RWPE1 (cell line): Measurements from ENCODE around the gene CRY2.
A peak's percentile ranks its signal among the peaks of the same experiment; 100 is the strongest.

Experiments used
- CTCF ChIA-PET: fragments of 350-600 bp; sonication (Branson Sonifier 250); formaldehyde crosslinking; extraction: SDS; loops from one replicate; lab custom pipeline; 2021; lab: Yijun Ruan, JAX
- POLR2A ChIA-PET: fragments of 400-600 bp; formaldehyde crosslinking; extraction: SDS; loops from one replicate; lab custom pipeline; 2020; ENCODE audit warnings: antibody characterized with exemption; ENCODE audit not compliant: low non-redundant PET; lab: Yijun Ruan, JAX
- DNase-seq: peaks from one replicate; pipeline ENCODE4 v3.0.0; 2012; ENCODE audit warnings: low spot score
- H3K27ac ChIP-seq: fragments of 450-650 bp; 2 replicates; pipeline ENCODE4 v1.5.1; 2017
- TF ChIP-seq, protein P1 (sequence below): fragments of 450-650 bp; conservative IDR thresholded peaks from 2 replicates; pipeline ENCODE4 v1.5.1; 2017; ENCODE audit warnings: low read depth, mild to moderate bottlenecking

CRY2 gene

GRCh38 chr11:45913942-45914635 lies 66.8 kb downstream of the CRY2 start:
- DNase-seq, result no peak
- peak overlapping the region; percentile 25; the same call in 1 of the 2 replicates for H3K27ac ChIP-seq
- ChIA-PET POLR2A (no interaction called here), CTCF (interaction anchor here (1.1 kb wide), 1 partner anchor 15 kb away, joined by 3 read pairs; no protein-coding TSS in a partner anchor)
- TF ChIP-seq, protein P1, sequence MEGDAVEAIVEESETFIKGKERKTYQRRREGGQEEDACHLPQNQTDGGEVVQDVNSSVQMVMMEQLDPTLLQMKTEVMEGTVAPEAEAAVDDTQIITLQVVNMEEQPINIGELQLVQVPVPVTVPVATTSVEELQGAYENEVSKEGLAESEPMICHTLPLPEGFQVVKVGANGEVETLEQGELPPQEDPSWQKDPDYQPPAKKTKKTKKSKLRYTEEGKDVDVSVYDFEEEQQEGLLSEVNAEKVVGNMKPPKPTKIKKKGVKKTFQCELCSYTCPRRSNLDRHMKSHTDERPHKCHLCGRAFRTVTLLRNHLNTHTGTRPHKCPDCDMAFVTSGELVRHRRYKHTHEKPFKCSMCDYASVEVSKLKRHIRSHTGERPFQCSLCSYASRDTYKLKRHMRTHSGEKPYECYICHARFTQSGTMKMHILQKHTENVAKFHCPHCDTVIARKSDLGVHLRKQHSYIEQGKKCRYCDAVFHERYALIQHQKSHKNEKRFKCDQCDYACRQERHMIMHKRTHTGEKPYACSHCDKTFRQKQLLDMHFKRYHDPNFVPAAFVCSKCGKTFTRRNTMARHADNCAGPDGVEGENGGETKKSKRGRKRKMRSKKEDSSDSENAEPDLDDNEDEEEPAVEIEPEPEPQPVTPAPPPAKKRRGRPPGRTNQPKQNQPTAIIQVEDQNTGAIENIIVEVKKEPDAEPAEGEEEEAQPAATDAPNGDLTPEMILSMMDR, result no peak

DNA sequence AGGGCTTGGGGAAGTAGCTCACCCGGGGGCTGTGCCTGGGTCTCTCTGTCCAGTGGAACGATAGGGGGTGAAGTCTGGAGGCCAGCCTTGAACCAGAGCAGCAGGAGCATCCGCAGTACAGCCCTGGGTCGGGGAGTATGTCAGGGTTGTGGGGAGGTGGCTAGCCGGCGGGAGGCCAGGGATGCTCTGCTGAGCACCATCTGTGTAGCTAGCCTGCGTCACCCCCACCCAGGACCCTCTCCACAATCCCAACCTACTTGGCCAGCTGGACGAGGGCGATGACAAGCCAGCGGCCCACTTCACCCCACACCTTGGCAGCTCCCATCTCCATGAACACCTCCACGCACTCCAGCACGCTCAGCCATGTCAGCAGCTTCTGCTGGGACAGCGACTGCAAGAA lies 68.2 kb downstream of the CRY2 start:
- TF ChIP-seq, protein P1, result no peak
- ChIA-PET CTCF (interaction anchor here (0.6 kb wide), 1 partner anchor 31 kb away, joined by 4 read pairs; no protein-coding TSS in a partner anchor), POLR2A (no interaction called here)
- no peak for DNase-seq
- no peak overlapping the region for H3K27ac ChIP-seq

DNA sequence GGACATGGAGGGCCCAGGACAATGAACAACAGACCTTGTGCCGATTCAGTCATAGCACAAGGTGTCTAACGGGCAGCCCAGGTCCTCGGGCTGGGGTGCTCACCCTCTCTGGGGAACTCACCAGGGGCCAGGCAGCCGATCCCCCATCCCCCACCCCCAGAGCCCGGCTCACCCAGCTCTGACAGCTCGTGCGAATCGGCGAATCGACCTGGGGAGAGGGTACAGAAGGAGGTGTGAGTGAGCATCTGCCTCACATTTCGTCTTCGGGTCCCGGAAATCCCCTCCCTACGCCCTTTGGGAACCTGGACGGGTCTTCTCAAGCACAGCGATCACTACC lies 70.0 kb downstream of the CRY2 start:
- ChIA-PET POLR2A (interaction anchor here (1.0 to 1.6 kb wide), 2 partner anchors 9 to 13 kb away, joined by 3 to 5 read pairs; no protein-coding TSS in a partner anchor), CTCF (no interaction called here)
- peak overlapping the region; percentile 100 for H3K27ac ChIP-seq
- TF ChIP-seq, protein P1, result no peak
- no peak for DNase-seq

GRCh38 chr11:45917623-45918330 lies 70.5 kb downstream of the CRY2 start, which contains the start of gene PEX16:
Gene PEX16 (minus strand): TSS chr11:45917877. CDS start chr11:45917811, 66 bp downstream.
- H3K27ac ChIP-seq, result peak within 1 kb of the TSS; percentile 100
- ChIA-PET POLR2A (interaction anchor here (1.0 to 1.6 kb wide), 2 partner anchors 9 to 13 kb away, joined by 3 to 5 read pairs; no protein-coding TSS in a partner anchor), CTCF (interaction anchor here (0.6 to 1.3 kb wide), 3 partner anchors 20 to 796 kb away, joined by 3 to 4 read pairs (median 3); no protein-coding TSS in a partner anchor)
- TF ChIP-seq, protein P1, result no peak
- peak; percentile 97 for DNase-seq

DNA sequence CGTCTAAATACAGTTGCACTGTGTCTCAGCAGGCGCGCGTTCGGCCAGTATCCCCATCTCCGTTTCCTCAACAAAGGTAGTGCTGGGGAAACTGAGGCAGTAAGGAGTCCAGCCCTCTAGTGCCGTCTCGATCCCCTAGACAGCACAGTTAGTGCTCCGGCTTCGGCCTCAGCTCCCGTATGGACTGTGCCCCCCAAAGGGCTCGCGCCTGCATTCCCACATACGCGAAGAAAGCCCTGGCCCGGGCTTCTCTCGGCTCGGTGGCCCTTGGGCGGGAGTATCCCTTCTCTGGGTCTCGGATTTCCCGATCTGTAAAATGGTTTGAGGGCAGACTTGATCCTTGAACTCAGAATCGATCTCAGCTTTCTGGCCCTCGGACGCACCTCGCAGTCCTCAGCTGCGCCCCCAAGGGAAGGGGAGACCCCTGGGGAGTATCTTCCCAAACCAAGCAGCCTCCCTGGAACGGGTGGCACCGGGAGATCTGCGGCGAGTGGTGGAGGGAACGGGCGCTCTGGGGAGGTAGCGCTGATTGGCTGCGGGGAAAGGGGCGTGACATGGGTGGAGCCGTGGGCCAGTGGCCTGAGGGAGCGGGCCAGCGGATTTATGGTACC lies 71.2 kb downstream of the CRY2 start:
- POLR2A ChIA-PET, result interaction anchor here (1.0 to 1.6 kb wide), 2 partner anchors 10 to 12 kb away, joined by 3 to 5 read pairs; no protein-coding TSS in a partner anchor
- TF ChIP-seq, protein P1, result no peak
- CTCF ChIA-PET, result interaction anchor here (0.6 to 1.3 kb wide), 2 partner anchors 21 to 795 kb away, joined by 3 read pairs; no protein-coding TSS in a partner anchor
- H3K27ac ChIP-seq, result peak overlapping the region; percentile 100
- peak; percentile 84 for DNase-seq
